ENCODE data around the gene PTCH1.

Gene PTCH1

GRCh38 chr9:95516734-95517558, at the start of gene PTCH1:
Gene PTCH1 (minus strand): TSS chr9:95516971.
- DNase-seq (ENCODE audit: low spot score) = no peak

GRCh38 chr9:95565982-95566381, 49.2 kb upstream of the PTCH1 start:
- no peak for DNase-seq (ENCODE audit: low spot score)

DNA sequence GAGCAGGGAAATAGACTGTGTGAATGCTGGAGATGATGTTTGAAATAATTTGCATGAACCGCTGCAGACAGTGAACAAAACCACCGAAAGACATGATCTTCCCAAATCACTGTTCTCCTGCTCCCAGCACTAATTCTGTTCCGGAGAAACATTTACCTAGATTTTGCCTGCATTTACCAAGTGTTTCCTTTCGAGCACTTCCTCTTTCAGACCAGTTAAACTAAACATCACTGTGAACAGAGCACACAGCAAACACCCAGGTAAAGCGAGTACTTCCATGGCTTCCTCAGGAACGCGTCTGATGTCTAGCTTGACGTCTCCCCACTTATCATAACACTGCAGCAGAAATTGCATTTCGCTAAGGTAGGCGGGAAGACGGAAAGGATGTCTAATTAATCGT, 45.1 kb upstream of the PTCH1 start:
- DNase-seq (ENCODE audit: low spot score) = no peak

GRCh38 chr9:95557142-95557541, 40.4 kb upstream of the PTCH1 start:
- DNase-seq (ENCODE audit: low spot score) = no peak

DNA sequence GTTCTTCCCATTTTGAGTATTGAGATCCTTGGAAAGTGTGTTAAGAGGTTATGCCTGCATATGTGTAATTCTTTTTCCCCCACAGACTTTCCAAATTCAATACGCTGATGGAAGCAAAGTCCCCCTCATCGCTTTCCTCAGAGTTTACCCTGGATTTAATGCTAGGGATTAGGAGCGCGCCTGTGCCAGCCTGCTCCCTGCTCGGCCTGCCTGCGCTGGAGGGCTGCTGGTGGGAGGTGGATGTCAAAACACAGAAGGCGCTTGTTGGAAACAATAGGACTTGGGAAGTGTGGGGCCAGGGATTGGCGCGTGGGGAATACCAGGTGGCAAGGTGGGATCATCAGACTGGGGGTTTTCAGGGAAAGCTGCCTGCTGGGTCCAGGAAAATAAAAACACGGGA, 39.8 kb upstream of the PTCH1 start:
- DNase-seq (ENCODE audit: low spot score) = no peak

DNA sequence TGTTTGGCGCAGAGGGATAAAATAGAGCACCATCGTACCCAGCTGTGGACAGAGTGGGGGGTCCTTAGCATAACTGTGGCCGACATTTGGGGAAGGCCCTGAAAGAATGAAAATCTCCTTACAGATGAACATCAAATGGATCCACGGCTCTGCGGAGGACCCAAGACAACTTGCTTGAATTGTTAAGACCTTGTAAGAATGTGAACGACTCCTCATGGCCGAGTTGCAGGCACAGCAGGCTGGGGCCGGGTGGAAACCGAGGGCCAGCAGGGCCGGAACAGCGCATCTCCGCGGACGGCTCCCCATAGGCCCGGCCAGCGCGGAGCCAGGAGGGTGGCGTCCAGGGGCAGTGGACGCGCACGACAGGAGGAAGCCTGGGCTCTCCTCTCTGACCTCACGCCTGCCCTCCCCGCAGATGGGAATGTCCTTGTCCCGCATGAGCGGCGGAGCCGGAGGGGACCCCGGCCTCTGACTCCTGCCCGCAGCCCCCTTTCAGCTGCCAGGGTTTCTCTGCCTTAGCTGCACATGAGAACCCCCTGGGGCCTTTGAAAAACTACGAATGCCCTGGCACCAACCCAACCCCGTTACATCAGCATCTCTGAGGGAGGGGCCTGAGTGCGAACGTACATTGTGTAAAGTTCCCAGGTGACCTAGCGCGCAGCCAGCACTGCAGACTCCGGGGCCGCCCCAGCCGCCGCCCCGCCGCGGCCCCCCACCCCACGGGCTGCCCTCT, 36.2 kb upstream of the PTCH1 start:
- no peak for DNase-seq (ENCODE audit: low spot score)

DNA sequence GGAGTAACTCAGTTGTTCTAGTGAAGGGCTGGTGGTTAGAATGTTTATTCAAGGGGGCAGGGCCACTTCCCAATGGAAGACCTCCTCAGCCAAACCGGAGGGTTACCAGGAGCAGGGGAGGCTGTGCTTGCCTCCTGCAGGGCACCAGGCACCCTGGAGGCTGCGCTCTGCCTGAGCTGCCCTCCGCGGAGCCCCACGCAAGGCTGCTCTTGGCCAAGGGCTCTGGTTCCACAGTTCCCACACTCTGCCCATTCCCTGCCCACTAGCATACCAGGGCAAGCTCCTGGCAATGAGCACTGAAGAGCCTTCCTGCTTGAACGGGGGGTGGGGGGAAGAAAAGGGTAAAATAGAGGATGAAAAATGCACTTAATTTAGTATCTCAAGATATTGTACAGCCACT, 35.5 kb upstream of the PTCH1 start:
- no peak for DNase-seq (ENCODE audit: low spot score)

- DNase-seq (ENCODE audit: low spot score) = no peak
Measured at GRCh38 chr9:95551406-95551805, 34.6 kb upstream of the PTCH1 start.

DNA sequence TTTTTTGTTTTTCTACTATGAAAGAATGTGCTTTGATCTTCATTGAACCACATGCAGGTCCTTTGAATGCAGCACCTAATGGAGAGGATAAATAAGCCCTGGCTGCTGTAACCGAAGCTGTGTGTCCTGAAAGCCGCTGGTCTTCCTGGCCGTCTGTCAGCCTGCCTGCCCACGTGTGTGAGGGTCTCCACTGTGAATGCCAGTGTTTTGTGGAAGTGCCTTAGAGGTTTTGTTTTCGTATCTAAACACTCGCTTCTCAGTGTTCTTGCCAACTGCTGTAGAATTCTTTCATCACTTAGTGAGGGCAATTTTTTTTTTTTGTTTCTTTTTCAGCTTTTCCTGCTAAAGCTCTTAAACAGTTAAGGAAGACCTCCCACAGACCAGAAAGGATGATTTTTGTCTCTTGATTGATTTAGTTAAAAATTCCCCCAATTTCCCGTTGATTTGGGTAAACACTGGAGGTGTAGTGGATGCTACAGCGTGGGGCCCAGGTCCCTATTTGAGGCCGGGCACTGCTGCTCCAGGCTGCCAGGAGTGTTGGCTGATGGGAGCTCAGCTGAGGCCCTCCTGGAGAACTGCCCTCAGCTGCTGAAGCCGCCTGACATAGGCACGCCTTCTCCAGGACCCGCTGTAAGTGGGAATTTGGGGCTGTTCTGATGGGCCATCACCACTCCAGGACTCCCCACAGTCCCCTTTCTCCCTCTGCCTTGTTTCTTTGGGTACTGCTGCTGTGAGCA, 29.2 kb upstream of the PTCH1 start:
- no peak for DNase-seq (ENCODE audit: low spot score)

DNA sequence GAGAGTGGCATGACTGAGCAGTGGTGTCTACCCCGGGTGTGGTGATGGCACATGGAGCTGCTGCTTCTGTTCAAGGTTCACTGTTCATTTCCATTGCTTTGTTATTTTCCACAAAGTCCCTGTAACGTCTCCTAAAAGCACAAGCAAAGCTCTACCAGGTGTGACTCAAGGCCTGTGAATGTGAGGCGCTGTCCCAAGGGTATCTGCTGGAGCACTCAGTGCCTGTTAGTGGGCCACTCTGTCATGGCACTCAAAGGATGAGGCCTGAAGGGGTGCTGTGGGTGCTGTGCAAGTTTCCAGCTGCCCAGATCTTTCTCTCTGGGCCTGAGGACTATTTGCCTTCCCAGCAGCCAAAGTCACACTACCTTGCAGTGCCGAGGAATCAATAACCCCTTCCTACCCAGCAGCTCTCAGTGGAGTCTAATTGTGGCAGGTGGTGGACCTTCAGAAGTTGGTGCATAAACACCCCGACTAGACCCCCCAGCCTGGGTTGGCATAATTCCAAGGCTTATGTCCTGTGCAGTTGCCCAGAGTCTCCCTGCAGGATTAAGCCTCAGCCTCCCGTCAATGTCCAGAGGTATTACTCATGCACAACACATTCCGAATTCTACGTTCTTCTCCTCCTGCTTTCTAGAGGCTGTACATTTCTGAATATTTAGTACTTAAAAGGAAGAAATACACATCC, 17.4 kb upstream of the PTCH1 start:
- DNase-seq (ENCODE audit: low spot score) = no peak

DNA sequence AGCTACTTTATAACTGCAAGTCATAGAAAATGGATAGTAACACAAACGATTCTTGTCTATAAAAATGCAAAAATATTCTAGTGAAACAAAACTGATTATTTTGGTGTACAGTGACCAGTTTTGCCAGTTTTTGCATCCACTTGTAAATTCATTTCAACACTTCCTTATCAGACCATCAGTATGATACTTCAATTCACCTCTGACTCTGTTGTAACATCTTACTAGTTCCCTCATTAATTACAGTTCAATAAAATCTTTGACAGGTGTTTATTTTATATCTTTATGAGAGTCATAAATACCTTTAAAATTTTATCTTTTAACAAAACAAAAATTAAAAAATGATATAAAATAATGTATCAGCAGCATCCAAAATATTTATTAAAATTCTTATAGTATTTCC, 13.1 kb upstream of the PTCH1 start:
- DNase-seq (ENCODE audit: low spot score) = no peak

DNA sequence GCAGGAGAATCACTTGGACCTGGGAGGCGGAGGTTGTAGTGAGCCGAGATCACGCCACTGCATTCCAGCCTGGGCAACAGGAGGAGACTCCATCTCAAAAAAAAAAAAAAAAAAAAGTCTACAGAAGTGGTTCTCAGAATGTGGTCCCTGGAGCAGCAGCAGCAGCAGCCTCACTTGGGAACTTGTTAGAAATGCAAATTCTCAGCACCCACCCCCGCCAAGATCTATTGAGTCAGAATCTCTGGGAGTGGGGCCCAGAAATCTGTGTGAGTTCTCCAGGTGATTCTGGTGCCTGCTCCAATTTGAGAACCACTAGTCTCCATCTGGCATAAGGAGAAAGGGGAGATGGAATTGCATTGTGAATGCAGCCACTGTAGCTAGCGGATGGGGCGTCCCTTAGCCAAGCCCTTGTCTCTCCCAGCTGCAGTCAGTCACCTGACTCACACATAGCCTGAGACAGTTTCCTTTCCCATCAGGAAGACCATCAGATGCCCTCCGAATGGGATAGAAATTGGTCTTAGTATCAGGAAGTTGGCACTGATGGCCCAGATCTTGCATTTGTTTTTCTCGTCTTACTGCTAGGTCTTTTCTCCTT, 12.2 kb upstream of the PTCH1 start:
- no peak for DNase-seq (ENCODE audit: low spot score)

GRCh38 chr9:95522871-95523370, 6.2 kb upstream of the PTCH1 start:
- no peak for DNase-seq (ENCODE audit: low spot score)

DNA sequence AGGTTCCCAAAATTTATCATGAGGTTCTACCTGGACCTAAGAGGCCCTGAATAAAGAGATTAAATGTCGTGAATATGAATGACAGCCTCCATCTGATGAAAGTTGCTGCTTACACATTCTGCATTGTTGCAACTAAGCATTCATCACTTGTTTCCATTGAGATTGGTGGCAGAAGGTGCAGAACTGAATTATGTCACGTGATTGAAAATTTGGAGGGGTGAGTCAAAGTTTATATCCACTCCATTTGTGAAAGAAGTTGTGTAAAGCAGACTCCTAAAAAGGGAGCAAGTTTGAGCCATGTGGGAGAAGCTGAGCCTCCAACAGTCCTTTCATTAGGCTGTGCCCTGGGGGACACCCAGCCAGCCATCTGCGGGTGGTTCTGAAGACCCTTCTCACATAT, 4.9 kb upstream of the PTCH1 start:
- no peak for DNase-seq (ENCODE audit: low spot score)

GRCh38 chr9:95517559-95518425, 1.0 kb upstream of the PTCH1 start:
- DNase-seq (ENCODE audit: low spot score) = no peak

GRCh38 chr9:95516221-95516733, 494 bp downstream of the PTCH1 start:
- DNase-seq (ENCODE audit: low spot score) = no peak

DNA sequence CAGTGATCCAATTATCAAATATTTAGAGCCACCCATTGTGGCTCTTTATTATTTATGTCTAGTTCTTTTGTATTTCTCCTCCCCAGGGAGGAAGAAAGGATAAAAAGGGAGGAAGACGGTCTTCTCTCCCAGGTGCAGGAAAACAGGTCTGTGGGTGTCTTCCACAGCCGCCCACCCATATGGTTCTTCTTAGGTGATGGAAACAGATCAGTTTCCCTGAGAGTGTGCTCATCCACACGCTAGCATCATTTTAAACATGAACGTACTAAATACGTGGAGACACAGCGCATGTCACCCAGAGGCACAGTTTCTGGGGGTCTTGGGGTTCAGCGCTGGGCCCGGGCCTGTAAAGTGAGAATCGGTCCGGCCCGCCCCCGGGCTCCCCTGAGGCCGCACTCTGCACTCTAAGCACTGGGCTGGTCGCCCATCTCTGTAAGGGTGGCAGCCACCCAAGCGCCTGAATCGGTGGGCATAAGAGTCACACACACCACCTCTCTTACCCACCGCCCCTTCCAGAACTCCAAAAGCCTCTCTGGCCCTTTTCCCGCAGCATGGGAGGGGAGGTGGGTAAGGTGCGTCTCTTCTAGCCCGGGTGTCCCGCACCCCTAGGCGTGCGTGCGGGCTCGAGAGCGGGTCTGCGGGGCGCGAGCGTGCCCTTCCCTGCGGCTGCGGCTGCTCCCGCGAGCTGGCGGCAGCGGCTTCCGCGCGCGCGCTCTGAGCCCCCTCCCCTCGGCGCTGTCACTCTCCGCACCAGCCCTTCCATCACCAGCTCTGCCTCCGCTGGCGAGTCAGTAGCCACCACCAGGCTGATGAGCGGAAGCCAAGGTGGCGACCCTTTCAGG, 1.3 kb downstream of the PTCH1 start:
- no peak for DNase-seq (ENCODE audit: low spot score)

- no peak for DNase-seq (ENCODE audit: low spot score)
Measured at GRCh38 chr9:95514342-95514741, 2.4 kb downstream of the PTCH1 start.

DNA sequence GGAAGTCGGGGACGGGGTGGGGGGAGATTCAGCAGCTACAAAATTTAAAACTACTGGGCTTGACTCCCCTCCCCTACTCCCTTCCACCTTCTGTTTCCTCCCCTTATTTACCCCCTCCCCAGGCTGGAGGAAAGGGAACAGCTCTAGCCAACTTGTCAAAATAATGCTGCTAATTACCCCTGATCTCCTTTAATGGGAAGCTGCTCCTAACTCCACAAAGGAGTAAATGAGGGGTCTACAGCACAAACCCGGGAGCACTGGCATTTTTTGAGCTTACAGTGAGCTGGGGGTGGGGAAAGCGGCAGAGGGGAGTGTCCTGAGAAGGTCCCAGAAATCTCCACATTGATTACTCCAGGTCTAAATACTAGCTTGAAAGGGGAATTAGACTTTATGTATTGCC, 3.1 kb downstream of the PTCH1 start:
- no peak for DNase-seq (ENCODE audit: low spot score)

DNA sequence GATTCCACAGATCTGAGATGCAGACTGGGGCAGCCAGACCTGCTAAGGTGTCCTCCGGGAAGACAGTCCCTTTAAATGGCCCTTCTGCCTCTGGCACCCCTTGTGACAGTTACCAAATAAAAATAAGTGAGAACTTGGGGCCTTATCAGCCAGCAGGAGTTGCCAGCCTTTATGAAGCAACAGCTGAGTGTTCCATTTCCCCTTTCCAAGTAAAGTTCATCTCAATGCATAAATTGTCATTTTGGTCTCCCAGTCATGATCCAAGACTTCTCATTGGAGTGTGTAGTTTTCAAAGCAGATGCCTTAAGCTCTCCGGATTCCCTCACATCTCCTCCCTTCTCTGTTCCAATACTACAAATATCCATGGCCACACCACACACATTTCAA, 4.1 kb downstream of the PTCH1 start:
- no peak for DNase-seq (ENCODE audit: low spot score)

Measured in hematopoietic multipotent progenitor cell treated with erythropoietin and hydrocortisone succinate and interleukin-3 and kit ligand, for 15 days (in vitro differentiated cells).